MCF 10A (cell line): ENCODE results near the gene ZCCHC24. TPM values are rescaled to one million over a fixed set of nuclear protein-coding genes. Genes with fewer than 3 reads are reported as not detected.

Source experiments
- BruUV-seq: library from RNA; stranded (reverse); fragments of 400-500 nt; replicated peaks from 2 replicates; lab custom pipeline; 2021; lab: Mats Ljungman, UMichigan
- CTCF ChIA-PET: fragments of 300-600 bp; sonication (Branson Sonifier 250); formaldehyde crosslinking; extraction: SDS; loops from one replicate; lab custom pipeline; 2021; ENCODE audit warnings: antibody characterized with exemption, inconsistent platforms; lab: Yijun Ruan, JAX
- POLR2A ChIA-PET: fragments of 300-600, 350-650 bp; sonication (Branson Sonifier 250); formaldehyde crosslinking; extraction: SDS; loops from one replicate; lab custom pipeline; 2020; ENCODE audit warnings: antibody characterized with exemption, inconsistent platforms; lab: Yijun Ruan, JAX
- DNase-seq: peaks from one replicate; pipeline ENCODE4 v3.0.0-alpha.2; 2018; ENCODE audit not compliant: unreplicated experiment
- H3K27ac Mint-ChIP-seq: one replicate; pipeline ENCODE4 v1.8.0; 2022; ENCODE audit warnings: mild to moderate bottlenecking, low read depth, mixed read lengths; ENCODE audit not compliant: unreplicated experiment
- H3K27me3 Mint-ChIP-seq: one replicate; pipeline ENCODE4 v1.8.0; 2022; ENCODE audit warnings: mixed read lengths; ENCODE audit not compliant: insufficient read depth, unreplicated experiment
- H3K36me3 Mint-ChIP-seq: one replicate; pipeline ENCODE4 v1.8.0; 2022; ENCODE audit warnings: mild to moderate bottlenecking, moderate library complexity, mixed read lengths; ENCODE audit not compliant: insufficient read depth, unreplicated experiment
- H3K4me1 Mint-ChIP-seq: one replicate; pipeline ENCODE4 v1.8.0; 2022; ENCODE audit warnings: mixed read lengths; ENCODE audit not compliant: insufficient read depth, unreplicated experiment
- H3K4me3 Mint-ChIP-seq: one replicate; pipeline ENCODE4 v1.8.0; 2022; ENCODE audit warnings: mild to moderate bottlenecking, moderate library complexity, mixed read lengths; ENCODE audit not compliant: unreplicated experiment
- H3K9me3 Mint-ChIP-seq: one replicate; pipeline ENCODE4 v1.8.0; 2022; ENCODE audit warnings: mixed read lengths; ENCODE audit not compliant: unreplicated experiment
- intact Hi-C: fragments of 100-400 bp; cut with micrococcal nuclease; formaldehyde crosslinking; loops from 2 replicates; pipeline ENCODE4 v1.14.1; 2022
- total RNA-seq: library from RNA; stranded (reverse); gene quantifications from 2 replicates; pipeline ENCODE4 v1.2.3, GENCODE V29; 2022
- TF ChIP-seq, protein P1 (sequence below): fragments of 200-600 bp; IDR thresholded peaks from one replicate; pipeline ENCODE4 v1.8.0; 2022; ENCODE audit warnings: antibody characterized with exemption, mild to moderate bottlenecking; ENCODE audit not compliant: unreplicated experiment

ZCCHC24 gene
- total RNA-seq, 1 experiment from 2014 or later: 2.8 TPM

DNA sequence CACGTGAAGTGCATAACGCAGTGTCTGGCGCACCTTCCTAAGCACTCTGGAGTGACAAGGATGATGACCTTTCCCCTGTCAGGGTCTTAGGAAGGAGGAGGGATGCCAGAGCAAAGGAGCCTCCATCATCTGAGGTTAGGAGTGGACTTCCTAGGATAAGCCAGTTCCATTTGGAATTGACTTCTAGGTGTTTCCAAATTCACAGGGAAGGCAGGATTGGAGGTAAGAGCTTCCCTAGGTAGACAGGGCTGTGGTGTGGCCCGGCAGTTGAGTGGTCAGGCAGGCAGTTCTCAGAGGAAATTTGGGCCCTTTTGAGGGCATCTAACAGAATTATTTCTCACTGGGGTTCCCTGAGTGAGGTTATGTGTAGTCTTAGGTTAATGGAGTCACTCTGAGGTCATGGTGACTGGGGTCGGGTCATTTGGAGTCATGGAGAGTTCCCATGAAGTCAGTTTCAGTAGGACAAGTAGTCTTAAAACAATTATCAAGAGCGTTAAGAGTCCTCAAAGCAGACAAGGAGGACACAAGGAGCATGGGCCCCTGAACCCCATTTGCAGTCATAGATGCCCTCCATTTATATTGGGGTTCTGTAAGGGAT, 89.9 kb downstream of the ZCCHC24 start:
- ChIA-PET CTCF (no interaction called here), POLR2A (interaction anchor here (1.1 kb wide), 1 partner anchor 125 kb away, joined by 3 read pairs; no protein-coding TSS in a partner anchor)
- Mint-ChIP-seq H3K36me3 (peaks cover 52% of the 10 kb centered on the region), H3K9me3 (no peaks in the 10 kb centered on the region), H3K4me1 (no peaks in the 10 kb centered on the region), H3K4me3 (no peak overlapping the region), H3K27me3 (peaks cover 3% of the 10 kb centered on the region), H3K27ac (no peak overlapping the region)
- BruUV-seq: no TSS peak
- TF ChIP-seq, protein P1, sequence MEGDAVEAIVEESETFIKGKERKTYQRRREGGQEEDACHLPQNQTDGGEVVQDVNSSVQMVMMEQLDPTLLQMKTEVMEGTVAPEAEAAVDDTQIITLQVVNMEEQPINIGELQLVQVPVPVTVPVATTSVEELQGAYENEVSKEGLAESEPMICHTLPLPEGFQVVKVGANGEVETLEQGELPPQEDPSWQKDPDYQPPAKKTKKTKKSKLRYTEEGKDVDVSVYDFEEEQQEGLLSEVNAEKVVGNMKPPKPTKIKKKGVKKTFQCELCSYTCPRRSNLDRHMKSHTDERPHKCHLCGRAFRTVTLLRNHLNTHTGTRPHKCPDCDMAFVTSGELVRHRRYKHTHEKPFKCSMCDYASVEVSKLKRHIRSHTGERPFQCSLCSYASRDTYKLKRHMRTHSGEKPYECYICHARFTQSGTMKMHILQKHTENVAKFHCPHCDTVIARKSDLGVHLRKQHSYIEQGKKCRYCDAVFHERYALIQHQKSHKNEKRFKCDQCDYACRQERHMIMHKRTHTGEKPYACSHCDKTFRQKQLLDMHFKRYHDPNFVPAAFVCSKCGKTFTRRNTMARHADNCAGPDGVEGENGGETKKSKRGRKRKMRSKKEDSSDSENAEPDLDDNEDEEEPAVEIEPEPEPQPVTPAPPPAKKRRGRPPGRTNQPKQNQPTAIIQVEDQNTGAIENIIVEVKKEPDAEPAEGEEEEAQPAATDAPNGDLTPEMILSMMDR: no peak
- DNase-seq: no peak
- intact Hi-C loops: no loop called here

DNA sequence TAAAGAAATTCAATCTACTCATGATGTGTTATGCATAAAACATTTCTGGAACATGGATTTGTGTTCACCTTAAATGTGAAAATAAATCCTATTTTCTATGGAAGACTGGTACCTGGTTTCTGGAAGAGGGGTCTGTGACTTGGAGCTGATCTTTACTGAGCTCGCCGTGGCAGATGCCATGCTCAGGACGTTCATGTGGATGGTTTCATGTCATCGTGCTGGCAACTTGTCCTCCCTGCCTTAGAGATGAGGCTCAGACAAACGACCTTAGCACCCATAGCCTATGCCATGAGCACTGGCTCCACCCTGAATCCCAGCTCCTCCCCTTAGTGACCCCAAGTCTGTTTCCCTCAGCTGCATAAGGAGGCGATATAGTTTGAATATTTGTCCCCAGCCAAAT, 90.8 kb downstream of the ZCCHC24 start:
- no peak for DNase-seq
- Mint-ChIP-seq H3K4me1 (peaks cover 5% of the 10 kb centered on the region), H3K27ac (no peak overlapping the region), H3K27me3 (no peaks in the 10 kb centered on the region), H3K9me3 (no peaks in the 10 kb centered on the region), H3K4me3 (no peak overlapping the region), H3K36me3 (peaks cover 61% of the 10 kb centered on the region)
- CTCF ChIA-PET: interaction anchor here (1.1 kb wide), 1 partner anchor 10 kb away, joined by 3 read pairs; no protein-coding TSS in a partner anchor
- TF ChIP-seq, protein P1: no peak
- intact Hi-C loops: no loop called here
- BruUV-seq: no TSS peak
- POLR2A ChIA-PET: interaction anchor here (1.1 kb wide), 1 partner anchor 126 kb away, joined by 3 read pairs; no protein-coding TSS in a partner anchor

DNA sequence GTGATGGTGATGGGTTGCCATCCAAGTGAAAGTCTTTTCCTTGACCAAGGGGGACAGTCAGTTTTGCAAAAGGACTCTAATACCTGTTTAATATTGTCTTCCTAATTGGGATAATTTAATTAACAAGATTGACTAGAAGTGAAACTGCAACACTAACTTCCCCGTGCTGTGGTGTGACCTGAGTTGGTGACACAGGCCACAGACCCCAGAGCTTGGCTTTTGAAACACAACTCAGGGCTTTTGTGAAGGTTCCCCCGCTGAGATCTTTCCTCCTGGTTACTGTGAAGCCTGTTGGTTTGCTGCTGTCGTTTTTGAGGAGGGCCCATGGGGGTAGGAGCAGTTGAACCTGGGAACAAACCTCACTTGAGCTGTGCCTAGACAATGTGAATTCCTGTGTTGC, 91.3 kb downstream of the ZCCHC24 start:
- H3K4me1 Mint-ChIP-seq: peaks cover 5% of the 10 kb centered on the region
- H3K9me3 Mint-ChIP-seq: no peaks in the 10 kb centered on the region
- TF ChIP-seq, protein P1: no peak
- DNase-seq: no peak
- intact Hi-C loops: no loop called here
- no peak overlapping the region for H3K4me3 Mint-ChIP-seq
- no peaks in the 10 kb centered on the region for H3K27me3 Mint-ChIP-seq
- ChIA-PET CTCF (interaction anchor here (1.1 kb wide), 1 partner anchor 10 kb away, joined by 3 read pairs; no protein-coding TSS in a partner anchor), POLR2A (no interaction called here)
- H3K27ac Mint-ChIP-seq: no peak overlapping the region
- peaks cover 63% of the 10 kb centered on the region for H3K36me3 Mint-ChIP-seq
- TSS peak; percentile 6 for BruUV-seq

DNA sequence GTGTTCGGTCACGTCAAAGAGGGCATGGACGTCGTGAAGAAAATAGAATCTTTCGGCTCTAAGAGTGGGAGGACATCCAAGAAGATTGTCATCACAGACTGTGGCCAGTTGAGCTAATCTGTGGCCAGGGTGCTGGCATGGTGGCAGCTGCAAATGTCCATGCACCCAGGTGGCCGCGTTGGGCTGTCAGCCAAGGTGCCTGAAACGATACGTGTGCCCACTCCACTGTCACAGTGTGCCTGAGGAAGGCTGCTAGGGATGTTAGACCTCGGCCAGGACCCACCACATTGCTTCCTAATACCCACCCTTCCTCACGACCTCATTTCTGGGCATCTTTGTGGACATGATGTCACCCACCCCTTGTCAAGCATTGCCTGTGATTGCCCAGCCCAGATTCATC, 91.7 kb downstream of the ZCCHC24 start:
- no peaks in the 10 kb centered on the region for H3K27me3 Mint-ChIP-seq
- TF ChIP-seq, protein P1: no peak
- no peak overlapping the region for H3K4me3 Mint-ChIP-seq
- ChIA-PET POLR2A (no interaction called here), CTCF (interaction anchor here (0.6 to 1.1 kb wide), 2 partner anchors 9 to 12 kb away, joined by 3 to 4 read pairs; no protein-coding TSS in a partner anchor)
- no peaks in the 10 kb centered on the region for H3K9me3 Mint-ChIP-seq
- peaks cover 5% of the 10 kb centered on the region for H3K4me1 Mint-ChIP-seq
- DNase-seq: no peak
- no TSS peak for BruUV-seq
- H3K27ac Mint-ChIP-seq: no peak overlapping the region
- intact Hi-C loops: no loop called here
- H3K36me3 Mint-ChIP-seq: peaks cover 67% of the 10 kb centered on the region
